Measurements from ENCODE around the gene MINDY4.

MINDY4 gene

DNA sequence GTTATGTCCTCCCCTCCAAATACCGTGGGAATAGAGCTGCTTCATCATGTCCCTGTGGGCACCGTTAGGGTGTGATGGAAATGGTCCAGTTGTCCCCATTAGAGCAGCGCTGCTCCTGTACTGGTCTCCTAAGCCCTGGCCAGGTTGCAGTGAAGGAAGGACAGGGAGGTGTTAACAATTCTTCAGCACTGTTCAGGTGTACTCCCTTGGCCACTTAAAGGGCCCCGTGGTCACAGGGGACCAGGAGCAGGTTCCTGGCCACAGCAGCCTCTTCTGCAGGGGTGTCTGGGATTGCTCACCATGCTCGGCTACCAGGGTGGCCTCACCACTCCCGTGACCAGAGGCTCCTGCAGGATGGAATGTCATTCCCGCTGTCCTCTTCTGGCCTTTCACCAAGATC, 65.8 kb downstream of the MINDY4 start:
- peaks cover 2% of the 10 kb centered on the region for H3K9me3 ChIP-seq (ENCODE audit: control insufficient read depth, insufficient read depth, low read length)
- H3K36me3 ChIP-seq (ENCODE audit: control insufficient read depth, insufficient read depth, low read length): no peaks in the 10 kb centered on the region
- no peak for DNase-seq (ENCODE audit: low read depth, low spot score)
- H3K4me1 ChIP-seq (ENCODE audit: control insufficient read depth, insufficient read depth, low read length): no peaks in the 10 kb centered on the region
- no peaks in the 10 kb centered on the region for H3K27me3 ChIP-seq (ENCODE audit: control insufficient read depth, insufficient read depth, low read length)
- H3K4me3 ChIP-seq (ENCODE audit: low read length): no peak overlapping the region
- no peak overlapping the region for H3K27ac ChIP-seq (ENCODE audit: low read length)
- whole genome bisulfite sequencing (ENCODE audit: insufficient coverage, insufficient read length): no CpG with 5 or more reads among the region's 7 CpGs

GRCh38 chr7:30837581-30837980, 66.4 kb downstream of the MINDY4 start:
- no CpG with 5 or more reads among the region's 4 CpGs for WGBS (ENCODE audit: insufficient coverage, insufficient read length)
- no peak for DNase-seq (ENCODE audit: low read depth, low spot score)
- no peak overlapping the region for H3K27ac ChIP-seq (ENCODE audit: low read length)

GRCh38 chr7:30838008-30838407, 66.8 kb downstream of the MINDY4 start:
- WGBS (ENCODE audit: insufficient coverage, insufficient read length): no CpG with 5 or more reads among the region's 5 CpGs
- no peak for DNase-seq (ENCODE audit: low read depth, low spot score)
- H3K4me1 ChIP-seq (ENCODE audit: control insufficient read depth, insufficient read depth, low read length): no peaks in the 10 kb centered on the region
- H3K4me3 ChIP-seq (ENCODE audit: low read length): no peak overlapping the region
- H3K27me3 ChIP-seq (ENCODE audit: control insufficient read depth, insufficient read depth, low read length): no peaks in the 10 kb centered on the region
- H3K9me3 ChIP-seq (ENCODE audit: control insufficient read depth, insufficient read depth, low read length): peaks cover 2% of the 10 kb centered on the region
- H3K27ac ChIP-seq (ENCODE audit: low read length): no peak overlapping the region
- no peaks in the 10 kb centered on the region for H3K36me3 ChIP-seq (ENCODE audit: control insufficient read depth, insufficient read depth, low read length)

More at GRCh38 chr7:30837581-30837980, 66.4 kb downstream of the MINDY4 start:
- Histone ChIP-seq H3K4me3 (ENCODE audit: low read length) (no peak overlapping the region), H3K27me3 (ENCODE audit: control insufficient read depth, insufficient read depth, low read length) (no peaks in the 10 kb centered on the region), H3K4me1 (ENCODE audit: control insufficient read depth, insufficient read depth, low read length) (no peaks in the 10 kb centered on the region), H3K9me3 (ENCODE audit: control insufficient read depth, insufficient read depth, low read length) (peaks cover 2% of the 10 kb centered on the region), H3K36me3 (ENCODE audit: control insufficient read depth, insufficient read depth, low read length) (no peaks in the 10 kb centered on the region)

GRCh38 chr7:30840141-30841024, 69.2 kb downstream of the MINDY4 start:
- DNase-seq (ENCODE audit: low read depth, low spot score): no peak
- no peaks in the 10 kb centered on the region for H3K36me3 ChIP-seq (ENCODE audit: control insufficient read depth, insufficient read depth, low read length)
- H3K27me3 ChIP-seq (ENCODE audit: control insufficient read depth, insufficient read depth, low read length): no peaks in the 10 kb centered on the region
- no CpG with 5 or more reads among the region's 6 CpGs for WGBS (ENCODE audit: insufficient coverage, insufficient read length)
- no peaks in the 10 kb centered on the region for H3K9me3 ChIP-seq (ENCODE audit: control insufficient read depth, insufficient read depth, low read length)
- H3K4me1 ChIP-seq (ENCODE audit: control insufficient read depth, insufficient read depth, low read length): no peaks in the 10 kb centered on the region
- no peak overlapping the region for H3K27ac ChIP-seq (ENCODE audit: low read length)
- H3K4me3 ChIP-seq (ENCODE audit: low read length): no peak overlapping the region

- H3K9me3 ChIP-seq (ENCODE audit: control insufficient read depth, insufficient read depth, low read length): no peaks in the 10 kb centered on the region
- no peak overlapping the region for H3K4me3 ChIP-seq (ENCODE audit: low read length)
- WGBS (ENCODE audit: insufficient coverage, insufficient read length): no CpG with 5 or more reads among the region's 19 CpGs
- H3K36me3 ChIP-seq (ENCODE audit: control insufficient read depth, insufficient read depth, low read length): no peaks in the 10 kb centered on the region
- no peaks in the 10 kb centered on the region for H3K27me3 ChIP-seq (ENCODE audit: control insufficient read depth, insufficient read depth, low read length)
- DNase-seq (ENCODE audit: low read depth, low spot score): no peak
- no peak overlapping the region for H3K27ac ChIP-seq (ENCODE audit: low read length)
- H3K4me1 ChIP-seq (ENCODE audit: control insufficient read depth, insufficient read depth, low read length): no peaks in the 10 kb centered on the region
These were observed 70.0 kb downstream of the MINDY4 start for GRCh38 chr7:30841025-30841735.

DNA sequence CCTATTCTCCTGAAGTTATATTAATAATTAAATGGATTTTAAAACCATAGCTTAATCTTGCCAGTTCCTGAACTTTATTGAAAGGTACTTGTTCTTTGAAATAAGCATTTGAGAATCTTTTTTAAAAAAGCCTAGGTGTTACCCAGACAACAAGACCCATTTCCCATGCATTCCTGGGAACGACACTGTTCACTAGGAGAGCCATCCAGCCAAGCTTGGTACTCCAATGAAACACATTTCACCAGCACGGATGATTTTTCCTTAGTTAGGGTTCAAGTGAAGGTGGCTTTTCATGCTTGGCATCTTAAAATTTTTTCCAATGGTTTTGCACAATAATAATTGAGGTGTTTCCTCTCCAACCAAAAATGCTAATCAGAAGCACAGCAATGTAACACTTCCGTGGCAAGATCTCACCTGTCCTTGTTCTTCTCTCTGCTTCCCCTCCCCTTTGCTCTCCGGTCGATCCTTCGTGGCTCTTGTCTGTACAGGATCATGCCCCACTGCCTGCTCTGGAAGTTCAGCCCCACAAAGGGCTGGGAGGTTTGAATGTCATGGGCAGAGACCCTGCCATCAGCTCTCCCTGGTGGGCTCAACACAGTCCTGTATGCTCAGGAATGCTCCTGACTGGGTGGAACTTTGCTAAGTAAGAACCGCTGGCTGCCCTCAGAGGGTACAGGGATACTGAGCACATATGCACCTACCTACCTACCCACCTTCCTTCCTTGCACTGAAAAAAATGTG, 70.8 kb downstream of the MINDY4 start:
- Histone ChIP-seq H3K4me1 (ENCODE audit: control insufficient read depth, insufficient read depth, low read length) (no peaks in the 10 kb centered on the region), H3K36me3 (ENCODE audit: control insufficient read depth, insufficient read depth, low read length) (no peaks in the 10 kb centered on the region), H3K9me3 (ENCODE audit: control insufficient read depth, insufficient read depth, low read length) (no peaks in the 10 kb centered on the region), H3K4me3 (ENCODE audit: low read length) (no peak overlapping the region), H3K27me3 (ENCODE audit: control insufficient read depth, insufficient read depth, low read length) (no peaks in the 10 kb centered on the region), H3K27ac (ENCODE audit: low read length) (no peak overlapping the region)
- no CpG with 5 or more reads among the region's 7 CpGs for WGBS (ENCODE audit: insufficient coverage, insufficient read length)
- no peak for DNase-seq (ENCODE audit: low read depth, low spot score)

GRCh38 chr7:30842542-30843451, 71.6 kb downstream of the MINDY4 start:
- DNase-seq (ENCODE audit: low read depth, low spot score): no peak
- Histone ChIP-seq H3K27ac (ENCODE audit: low read length) (no peak overlapping the region), H3K4me3 (ENCODE audit: low read length) (no peak overlapping the region), H3K27me3 (ENCODE audit: control insufficient read depth, insufficient read depth, low read length) (no peaks in the 10 kb centered on the region), H3K36me3 (ENCODE audit: control insufficient read depth, insufficient read depth, low read length) (no peaks in the 10 kb centered on the region), H3K4me1 (ENCODE audit: control insufficient read depth, insufficient read depth, low read length) (no peaks in the 10 kb centered on the region), H3K9me3 (ENCODE audit: control insufficient read depth, insufficient read depth, low read length) (no peaks in the 10 kb centered on the region)
- no CpG with 5 or more reads among the region's 8 CpGs for WGBS (ENCODE audit: insufficient coverage, insufficient read length)

GRCh38 chr7:30843741-30844482, 72.7 kb downstream of the MINDY4 start:
- no peaks in the 10 kb centered on the region for H3K4me1 ChIP-seq (ENCODE audit: control insufficient read depth, insufficient read depth, low read length)
- H3K4me3 ChIP-seq (ENCODE audit: low read length): no peak overlapping the region
- H3K27me3 ChIP-seq (ENCODE audit: control insufficient read depth, insufficient read depth, low read length): no peaks in the 10 kb centered on the region
- H3K9me3 ChIP-seq (ENCODE audit: control insufficient read depth, insufficient read depth, low read length): no peaks in the 10 kb centered on the region
- no peak for DNase-seq (ENCODE audit: low read depth, low spot score)
- H3K36me3 ChIP-seq (ENCODE audit: control insufficient read depth, insufficient read depth, low read length): no peaks in the 10 kb centered on the region
- no CpG with 5 or more reads among the region's 11 CpGs for WGBS (ENCODE audit: insufficient coverage, insufficient read length)
- no peak overlapping the region for H3K27ac ChIP-seq (ENCODE audit: low read length)

GRCh38 chr7:30844483-30844874, 73.3 kb downstream of the MINDY4 start:
- H3K36me3 ChIP-seq (ENCODE audit: control insufficient read depth, insufficient read depth, low read length): no peaks in the 10 kb centered on the region
- no peaks in the 10 kb centered on the region for H3K27me3 ChIP-seq (ENCODE audit: control insufficient read depth, insufficient read depth, low read length)
- H3K4me3 ChIP-seq (ENCODE audit: low read length): no peak overlapping the region
- no CpG with 5 or more reads among the region's 4 CpGs for WGBS (ENCODE audit: insufficient coverage, insufficient read length)
- no peaks in the 10 kb centered on the region for H3K9me3 ChIP-seq (ENCODE audit: control insufficient read depth, insufficient read depth, low read length)
- H3K27ac ChIP-seq (ENCODE audit: low read length): no peak overlapping the region
- no peak for DNase-seq (ENCODE audit: low read depth, low spot score)
- no peaks in the 10 kb centered on the region for H3K4me1 ChIP-seq (ENCODE audit: control insufficient read depth, insufficient read depth, low read length)

Data from iPS DF 6.9 (cell line).